Panc1 (cell line): ENCODE results near the gene CMTM7. TPM values are rescaled to one million over a fixed set of nuclear protein-coding genes. Genes with fewer than 3 reads are reported as not detected.

ENCODE experiments used
- ATAC-seq: fragments of 200-7000 bp; cut with Tn5 transposase; 2 replicates; pipeline ENCODE4 v1.9.1; 2020; ENCODE audit warnings: mild to moderate bottlenecking, moderate library complexity
- BruUV-seq: library from RNA; stranded (reverse); fragments of 400-500 nt; replicated peaks from 2 replicates; lab custom pipeline; 2021; lab: Mats Ljungman, UMichigan
- CTCF ChIA-PET: fragments of 300-600 bp; sonication (Branson Sonifier 250); formaldehyde crosslinking; loops from one replicate; lab custom pipeline; 2022; ENCODE audit warnings: antibody characterized with exemption; lab: Charles Lee
- POLR2A ChIA-PET: fragments of 300-600 bp; sonication (Branson Sonifier 250); formaldehyde crosslinking; loops from one replicate; lab custom pipeline; 2022; ENCODE audit warnings: antibody characterized with exemption; lab: Charles Lee
- DNase-seq: peaks from one replicate; pipeline ENCODE4 v3.0.0-alpha.2; 2010; ENCODE audit warnings: low read depth, low spot score
- H3K27ac ChIP-seq: 2 replicates; pipeline ENCODE4 v1.5.1; 2011; ENCODE audit warnings: mild to moderate bottlenecking, low read length, inconsistent platforms
- H3K27me3 ChIP-seq: fragments of 200-500 bp; sonication (Bioruptor generic); 2 replicates; pipeline ENCODE4 v1.6.0; 2014; ENCODE audit warnings: low read length, inconsistent platforms; ENCODE audit not compliant: control insufficient read depth, insufficient read depth
- H3K36me3 ChIP-seq: fragments of 200-500 bp; sonication (Bioruptor generic); 2 replicates; pipeline ENCODE4 v1.5.1; 2014; ENCODE audit warnings: inconsistent platforms, mild to moderate bottlenecking, low read length, moderate library complexity; ENCODE audit not compliant: control insufficient read depth, insufficient read depth
- H3K4me1 ChIP-seq: 2 replicates; pipeline ENCODE4 v1.5.1; 2011; ENCODE audit warnings: inconsistent platforms, mild to moderate bottlenecking, low read length, moderate library complexity; ENCODE audit not compliant: control insufficient read depth, insufficient read depth
- H3K4me3 ChIP-seq, 2 experiments: 2 replicates each; pipeline ENCODE4 v1.5.1; 2011 to 2012; ENCODE audit warnings: low read depth in 2 of 2, low read length in 2 of 2, mild to moderate bottlenecking in 2 of 2, inconsistent platforms in 1 of 2, moderate library complexity in 1 of 2
- H3K9me3 ChIP-seq: fragments of 200-500 bp; sonication (Bioruptor generic); 2 replicates; pipeline ENCODE4 v1.5.1; 2014; ENCODE audit warnings: low read depth, mild to moderate bottlenecking, inconsistent platforms, low read length, moderate library complexity; ENCODE audit not compliant: control insufficient read depth, insufficient read depth
- CTCF ChIP-seq: fragments of 450-650 bp; IDR thresholded peaks from 2 replicates; pipeline ENCODE4 v1.5.1; 2017; ENCODE audit warnings: mild to moderate bottlenecking
- REST ChIP-seq, 2 experiments: IDR thresholded peaks; 2 replicates each; pipeline ENCODE4 v1.6.1; 2011 to 2012; ENCODE audit warnings: low read depth in 2 of 2, control low read depth in 1 of 2, low read length in 1 of 2, mild to moderate bottlenecking in 1 of 2, moderate library complexity in 1 of 2; ENCODE audit not compliant: insufficient read depth in 1 of 2
- SIN3A ChIP-seq: IDR thresholded peaks from 2 replicates; pipeline ENCODE4 v1.6.1; 2012; ENCODE audit warnings: low read depth, mild to moderate bottlenecking, low read length, moderate library complexity, borderline replicate concordance; ENCODE audit not compliant: insufficient read depth
- TCF7L2 ChIP-seq: IDR thresholded peaks from 2 replicates; pipeline ENCODE4 v1.6.1; 2011; ENCODE audit warnings: mild to moderate bottlenecking, low read depth, low read length, inconsistent platforms
- in situ Hi-C: cut with HindIII; loops from 2 replicates; pipeline ENCODE4 v1.10.0; 2016; ENCODE audit warnings: low sequenced_read_pairs, low pct_unique_long_range_greater_than_20kb
- intact Hi-C: fragments of 100-400 bp; cut with micrococcal nuclease; formaldehyde crosslinking; loops from one replicate; pipeline ENCODE4 v1.10.0; 2022; ENCODE audit not compliant: unreplicated experiment
- total RNA-seq: library from RNA; stranded (reverse); gene quantifications from one replicate; pipeline ENCODE4 v1.2.1, GENCODE V29; 2021; ENCODE audit not compliant: unreplicated experiment

The CMTM7 gene
- total RNA-seq, 1 experiment from 2014 or later: 43.5 TPM

- H3K4me1 ChIP-seq: peaks cover 49% of the 10 kb centered on the region
Observed at GRCh38 chr3:32423534-32423933, 31.9 kb downstream of the CMTM7 start.

GRCh38 chr3:32423956-32424557 lies 32.4 kb downstream of the CMTM7 start:
- peaks cover 1% of the 10 kb centered on the region; the same call in 1 of the 2 replicates for H3K9me3 ChIP-seq
- POLR2A ChIA-PET: no interaction called here
- no peak for TF ChIP-seq REST (IDR thresholded peaks at IDR 0.05; ENCODE audit: insufficient read depth in 1 of 2, low read depth in 2 of 2, low read length in 1 of 2)
- no peak overlapping the region for H3K27ac ChIP-seq
- intact Hi-C loops (no loop called here), in situ Hi-C loops (no loop called here)
- BruUV-seq: no TSS peak
- ATAC-seq: no peak
- CTCF ChIA-PET: interaction anchor here (1.6 kb wide), 1 partner anchor 44 kb away, joined by 4 read pairs; no protein-coding TSS in a partner anchor
- no peak for DNase-seq
- H3K4me3 ChIP-seq: no peak overlapping the region
- peaks cover 49% of the 10 kb centered on the region for H3K4me1 ChIP-seq
- H3K36me3 ChIP-seq: no peaks in the 10 kb centered on the region
- no peaks in the 10 kb centered on the region for H3K27me3 ChIP-seq

More at GRCh38 chr3:32423534-32423933, 31.9 kb downstream of the CMTM7 start:
- Histone ChIP-seq H3K27ac (peak overlapping the region; percentile 61; the same call in 1 of the 2 replicates), H3K27me3 (no peaks in the 10 kb centered on the region), H3K4me3 (no peak overlapping the region), H3K9me3 (peaks cover 6% of the 10 kb centered on the region; the same call in 1 of the 2 replicates), H3K36me3 (no peaks in the 10 kb centered on the region)
- in situ Hi-C loops (no loop called here), intact Hi-C loops (no loop called here)
- ChIA-PET POLR2A (no interaction called here), CTCF (interaction anchor here (1.6 kb wide), 1 partner anchor 44 kb away, joined by 4 read pairs; no protein-coding TSS in a partner anchor)
- TF ChIP-seq CTCF (no peak), TCF7L2 (no peak), SIN3A (no peak), REST (IDR thresholded peaks at IDR 0.05; ENCODE audit: insufficient read depth in 1 of 2, low read depth in 2 of 2, low read length in 1 of 2) (no peak)
- ATAC-seq: no peak
- DNase-seq: no peak
- BruUV-seq: no TSS peak
